ENCODE results near the gene HLF. TPM values are rescaled to one million over a fixed set of nuclear protein-coding genes. Genes with fewer than 3 reads are reported as not detected.

Gene HLF
- total and polyA plus RNA-seq, 2 experiments from 2014 or later = 0.28 TPM; not detected in 1

- no peak for TF ChIP-seq CTCF (conservative IDR thresholded peaks at IDR 0.05; ENCODE audit: low read depth in 2 of 2)
- no peak for TF ChIP-seq NANOG (IDR thresholded peaks at IDR 0.05; ENCODE audit: borderline replicate concordance)
- no peak for TF ChIP-seq JUNB (IDR thresholded peaks at IDR 0.05; ENCODE audit: unreplicated experiment)
- TF ChIP-seq, protein P1, sequence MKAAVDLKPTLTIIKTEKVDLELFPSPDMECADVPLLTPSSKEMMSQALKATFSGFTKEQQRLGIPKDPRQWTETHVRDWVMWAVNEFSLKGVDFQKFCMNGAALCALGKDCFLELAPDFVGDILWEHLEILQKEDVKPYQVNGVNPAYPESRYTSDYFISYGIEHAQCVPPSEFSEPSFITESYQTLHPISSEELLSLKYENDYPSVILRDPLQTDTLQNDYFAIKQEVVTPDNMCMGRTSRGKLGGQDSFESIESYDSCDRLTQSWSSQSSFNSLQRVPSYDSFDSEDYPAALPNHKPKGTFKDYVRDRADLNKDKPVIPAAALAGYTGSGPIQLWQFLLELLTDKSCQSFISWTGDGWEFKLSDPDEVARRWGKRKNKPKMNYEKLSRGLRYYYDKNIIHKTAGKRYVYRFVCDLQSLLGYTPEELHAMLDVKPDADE (IDR thresholded peaks at IDR 0.05) = no peak
- TF ChIP-seq CREB1 (CRISPR knock-in tag; IDR thresholded peaks at IDR 0.05; ENCODE audit: low read depth) = no peak
- no peak for TF ChIP-seq EZH2 (IDR thresholded peaks at IDR 0.05; ENCODE audit: low read depth, unreplicated experiment)
Observed at GRCh38 chr17:55274355-55275255, 9.8 kb downstream of the HLF start (continued).

DNA sequence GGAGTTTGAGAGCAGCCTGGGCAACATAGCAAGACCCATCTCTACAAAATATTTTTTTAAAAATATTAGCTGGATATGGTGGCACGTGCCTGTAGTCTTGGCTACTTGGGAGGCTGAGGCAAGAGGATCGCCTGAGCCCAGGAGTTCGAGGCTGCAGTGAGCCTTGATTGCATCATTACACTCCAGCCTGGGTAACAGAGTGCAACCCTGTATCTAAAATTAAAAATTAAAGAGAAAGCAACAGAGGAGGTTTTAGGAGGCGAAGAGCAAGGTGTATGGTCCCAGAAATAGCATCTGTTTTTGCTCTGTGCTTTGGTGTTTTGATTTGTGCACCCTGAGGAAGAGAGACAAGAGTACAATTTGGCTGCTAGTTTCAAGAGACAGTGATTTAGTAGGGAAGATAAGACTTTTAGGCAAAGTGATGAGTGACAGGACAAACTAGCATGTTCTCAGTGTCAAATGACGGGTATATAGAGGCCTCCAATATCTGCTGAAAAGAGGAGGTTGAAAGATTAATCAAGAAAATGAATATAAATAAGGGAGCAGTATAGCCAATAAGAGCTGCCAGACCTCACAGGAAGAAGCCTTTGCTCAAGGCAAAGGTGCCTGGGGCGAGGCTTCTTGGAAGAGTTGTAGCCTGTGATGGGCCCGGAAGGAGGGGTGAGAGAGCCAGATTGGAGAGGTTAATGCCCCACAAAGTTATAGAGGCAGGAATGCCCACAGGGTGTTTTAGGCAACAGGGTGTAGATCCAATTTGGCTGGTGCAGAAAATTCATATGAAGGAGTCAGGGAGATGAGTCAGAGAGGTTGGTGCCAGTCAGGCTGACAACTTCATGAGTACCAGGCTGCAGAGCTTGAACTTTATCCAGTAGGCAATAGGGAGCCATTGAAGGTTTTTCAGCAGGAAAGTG lies 11.4 kb downstream of the HLF start:
- no peaks in the 10 kb centered on the region for H3K9me3 Mint-ChIP-seq
- no peaks in the 10 kb centered on the region for H3K4me1 Mint-ChIP-seq
- H3K4me3 Mint-ChIP-seq = no peak overlapping the region
- Histone ChIP-seq H3K9me2 (ENCODE audit: insufficient read depth) (no peaks in the 10 kb centered on the region), H3K4me2 (no peak overlapping the region), H2AFZ (no peak overlapping the region), H3K4me1 (ENCODE audit: insufficient read depth) (no peaks in the 10 kb centered on the region), H3K4me3 (no peak overlapping the region), H3K36me3 (ENCODE audit: insufficient read depth) (no peaks in the 10 kb centered on the region), H4K20me1 (replicated peaks; ENCODE audit: insufficient read depth) (no peaks in the 10 kb centered on the region), H3F3A (replicated peaks; ENCODE audit: low read depth) (no peaks in the 10 kb centered on the region), H3K79me2 (replicated peaks; ENCODE audit: insufficient read depth) (no peaks in the 10 kb centered on the region), H3K27me3 (ENCODE audit: insufficient read depth) (no peaks in the 10 kb centered on the region), H3K27ac (ENCODE audit: low read depth) (no peak overlapping the region)
- no peaks in the 10 kb centered on the region for H3K27me3 Mint-ChIP-seq (ENCODE audit: insufficient read depth, low read depth, poor library complexity)
- H3K27ac Mint-ChIP-seq = no peak overlapping the region
- H3K36me3 Mint-ChIP-seq (ENCODE audit: low read depth) = no peaks in the 10 kb centered on the region
- peak; percentile 13 for DNase-seq (ENCODE audit: low spot score)
- ATAC-seq = no peak
- no peak for TF ChIP-seq POLR2AphosphoS5 (IDR thresholded peaks at IDR 0.05; ENCODE audit: low read depth)
- TF ChIP-seq, protein P2, sequence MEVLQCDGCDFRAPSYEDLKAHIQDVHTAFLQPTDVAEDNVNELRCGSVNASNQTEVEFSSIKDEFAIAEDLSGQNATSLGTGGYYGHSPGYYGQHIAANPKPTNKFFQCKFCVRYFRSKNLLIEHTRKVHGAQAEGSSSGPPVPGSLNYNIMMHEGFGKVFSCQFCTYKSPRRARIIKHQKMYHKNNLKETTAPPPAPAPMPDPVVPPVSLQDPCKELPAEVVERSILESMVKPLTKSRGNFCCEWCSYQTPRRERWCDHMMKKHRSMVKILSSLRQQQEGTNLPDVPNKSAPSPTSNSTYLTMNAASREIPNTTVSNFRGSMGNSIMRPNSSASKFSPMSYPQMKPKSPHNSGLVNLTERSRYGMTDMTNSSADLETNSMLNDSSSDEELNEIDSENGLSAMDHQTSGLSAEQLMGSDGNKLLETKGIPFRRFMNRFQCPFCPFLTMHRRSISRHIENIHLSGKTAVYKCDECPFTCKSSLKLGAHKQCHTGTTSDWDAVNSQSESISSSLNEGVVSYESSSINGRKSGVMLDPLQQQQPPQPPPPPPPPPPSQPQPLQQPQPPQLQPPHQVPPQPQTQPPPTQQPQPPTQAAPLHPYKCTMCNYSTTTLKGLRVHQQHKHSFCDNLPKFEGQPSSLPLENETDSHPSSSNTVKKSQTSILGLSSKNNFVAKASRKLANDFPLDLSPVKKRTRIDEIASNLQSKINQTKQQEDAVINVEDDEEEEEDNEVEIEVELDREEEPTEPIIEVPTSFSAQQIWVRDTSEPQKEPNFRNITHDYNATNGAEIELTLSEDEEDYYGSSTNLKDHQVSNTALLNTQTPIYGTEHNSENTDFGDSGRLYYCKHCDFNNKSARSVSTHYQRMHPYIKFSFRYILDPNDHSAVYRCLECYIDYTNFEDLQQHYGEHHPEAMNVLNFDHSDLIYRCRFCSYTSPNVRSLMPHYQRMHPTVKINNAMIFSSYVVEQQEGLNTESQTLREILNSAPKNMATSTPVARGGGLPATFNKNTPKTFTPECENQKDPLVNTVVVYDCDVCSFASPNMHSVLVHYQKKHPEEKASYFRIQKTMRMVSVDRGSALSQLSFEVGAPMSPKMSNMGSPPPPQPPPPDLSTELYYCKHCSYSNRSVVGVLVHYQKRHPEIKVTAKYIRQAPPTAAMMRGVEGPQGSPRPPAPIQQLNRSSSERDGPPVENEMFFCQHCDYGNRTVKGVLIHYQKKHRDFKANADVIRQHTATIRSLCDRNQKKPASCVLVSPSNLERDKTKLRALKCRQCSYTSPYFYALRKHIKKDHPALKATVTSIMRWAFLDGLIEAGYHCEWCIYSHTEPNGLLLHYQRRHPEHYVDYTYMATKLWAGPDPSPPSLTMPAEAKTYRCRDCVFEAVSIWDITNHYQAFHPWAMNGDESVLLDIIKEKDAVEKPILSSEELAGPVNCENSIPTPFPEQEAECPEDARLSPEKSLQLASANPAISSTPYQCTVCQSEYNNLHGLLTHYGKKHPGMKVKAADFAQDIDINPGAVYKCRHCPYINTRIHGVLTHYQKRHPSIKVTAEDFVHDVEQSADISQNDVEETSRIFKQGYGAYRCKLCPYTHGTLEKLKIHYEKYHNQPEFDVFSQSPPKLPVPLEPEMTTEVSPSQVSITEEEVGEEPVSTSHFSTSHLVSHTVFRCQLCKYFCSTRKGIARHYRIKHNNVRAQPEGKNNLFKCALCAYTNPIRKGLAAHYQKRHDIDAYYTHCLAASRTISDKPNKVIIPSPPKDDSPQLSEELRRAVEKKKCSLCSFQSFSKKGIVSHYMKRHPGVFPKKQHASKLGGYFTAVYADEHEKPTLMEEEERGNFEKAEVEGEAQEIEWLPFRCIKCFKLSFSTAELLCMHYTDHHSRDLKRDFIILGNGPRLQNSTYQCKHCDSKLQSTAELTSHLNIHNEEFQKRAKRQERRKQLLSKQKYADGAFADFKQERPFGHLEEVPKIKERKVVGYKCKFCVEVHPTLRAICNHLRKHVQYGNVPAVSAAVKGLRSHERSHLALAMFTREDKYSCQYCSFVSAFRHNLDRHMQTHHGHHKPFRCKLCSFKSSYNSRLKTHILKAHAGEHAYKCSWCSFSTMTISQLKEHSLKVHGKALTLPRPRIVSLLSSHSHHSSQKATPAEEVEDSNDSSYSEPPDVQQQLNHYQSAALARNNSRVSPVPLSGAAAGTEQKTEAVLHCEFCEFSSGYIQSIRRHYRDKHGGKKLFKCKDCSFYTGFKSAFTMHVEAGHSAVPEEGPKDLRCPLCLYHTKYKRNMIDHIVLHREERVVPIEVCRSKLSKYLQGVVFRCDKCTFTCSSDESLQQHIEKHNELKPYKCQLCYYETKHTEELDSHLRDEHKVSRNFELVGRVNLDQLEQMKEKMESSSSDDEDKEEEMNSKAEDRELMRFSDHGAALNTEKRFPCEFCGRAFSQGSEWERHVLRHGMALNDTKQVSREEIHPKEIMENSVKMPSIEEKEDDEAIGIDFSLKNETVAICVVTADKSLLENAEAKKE (CRISPR knock-in tag; IDR thresholded peaks at IDR 0.05) = no peak
- TF ChIP-seq NANOG (IDR thresholded peaks at IDR 0.05; ENCODE audit: borderline replicate concordance) = no peak
- no peak for TF ChIP-seq ZNF114 (CRISPR knock-in tag; IDR thresholded peaks at IDR 0.05)
- no peak for TF ChIP-seq CTCF (conservative IDR thresholded peaks at IDR 0.05; ENCODE audit: low read depth in 2 of 2)

Measured in GM23338 (cell line).